WI38 (cell line): Measurements from ENCODE around the gene CNN2.

Source experiments
- H3K4me3 ChIP-seq: 2 replicates; pipeline ENCODE4 v1.5.1; 2011; ENCODE audit warnings: low read depth, mild to moderate bottlenecking, control low read depth, low read length
- TF ChIP-seq, protein P1 (sequence below): IDR thresholded peaks from 2 replicates; pipeline ENCODE4 v1.5.1; 2012; ENCODE audit warnings: low read depth, mild to moderate bottlenecking, control low read depth, low read length

CNN2 gene

DNA sequence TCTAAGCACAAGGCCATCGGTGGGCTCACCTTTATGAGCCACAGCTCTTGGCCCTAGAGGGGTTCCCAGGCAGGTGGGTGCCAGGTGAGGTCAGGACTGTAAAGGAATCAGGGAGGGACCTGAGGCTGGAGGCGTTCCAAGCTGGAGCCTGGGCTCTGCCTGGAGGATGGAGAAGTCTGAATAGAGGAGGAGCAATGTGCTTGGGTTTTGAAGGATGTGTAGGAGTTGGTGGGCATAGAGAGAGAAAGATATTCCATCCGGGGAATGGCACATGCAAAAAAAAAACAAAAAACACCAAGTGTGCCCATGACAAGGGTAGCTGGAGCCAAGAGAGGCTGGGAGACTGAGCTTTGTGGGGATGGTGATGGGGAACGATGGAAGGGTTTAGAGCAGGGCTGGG, 23.8 kb upstream of the CNN2 start:
- TF ChIP-seq, protein P1, sequence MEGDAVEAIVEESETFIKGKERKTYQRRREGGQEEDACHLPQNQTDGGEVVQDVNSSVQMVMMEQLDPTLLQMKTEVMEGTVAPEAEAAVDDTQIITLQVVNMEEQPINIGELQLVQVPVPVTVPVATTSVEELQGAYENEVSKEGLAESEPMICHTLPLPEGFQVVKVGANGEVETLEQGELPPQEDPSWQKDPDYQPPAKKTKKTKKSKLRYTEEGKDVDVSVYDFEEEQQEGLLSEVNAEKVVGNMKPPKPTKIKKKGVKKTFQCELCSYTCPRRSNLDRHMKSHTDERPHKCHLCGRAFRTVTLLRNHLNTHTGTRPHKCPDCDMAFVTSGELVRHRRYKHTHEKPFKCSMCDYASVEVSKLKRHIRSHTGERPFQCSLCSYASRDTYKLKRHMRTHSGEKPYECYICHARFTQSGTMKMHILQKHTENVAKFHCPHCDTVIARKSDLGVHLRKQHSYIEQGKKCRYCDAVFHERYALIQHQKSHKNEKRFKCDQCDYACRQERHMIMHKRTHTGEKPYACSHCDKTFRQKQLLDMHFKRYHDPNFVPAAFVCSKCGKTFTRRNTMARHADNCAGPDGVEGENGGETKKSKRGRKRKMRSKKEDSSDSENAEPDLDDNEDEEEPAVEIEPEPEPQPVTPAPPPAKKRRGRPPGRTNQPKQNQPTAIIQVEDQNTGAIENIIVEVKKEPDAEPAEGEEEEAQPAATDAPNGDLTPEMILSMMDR = no peak
- no peak overlapping the region for H3K4me3 ChIP-seq

DNA sequence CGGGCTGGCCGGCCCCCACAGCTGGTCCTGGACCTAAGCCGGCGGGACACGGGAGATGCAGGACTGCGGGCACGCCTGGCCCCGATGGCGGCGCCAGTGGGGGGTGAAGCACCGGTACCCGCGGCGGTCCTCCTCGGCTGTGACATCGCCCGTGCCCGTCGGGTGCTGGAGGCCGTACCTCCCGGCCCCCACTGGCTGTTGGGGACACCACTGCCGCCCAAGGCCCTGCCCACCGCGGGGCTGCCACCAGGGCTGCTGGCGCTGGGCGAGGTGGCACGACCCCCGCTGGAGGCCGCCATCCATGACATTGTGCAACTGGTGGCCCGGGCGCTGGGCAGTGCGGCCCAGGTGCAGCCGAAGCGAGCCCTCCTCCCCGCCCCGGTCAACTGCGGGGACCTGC, 23.1 kb upstream of the CNN2 start:
- TF ChIP-seq, protein P1 = no peak
- no peak overlapping the region for H3K4me3 ChIP-seq

DNA sequence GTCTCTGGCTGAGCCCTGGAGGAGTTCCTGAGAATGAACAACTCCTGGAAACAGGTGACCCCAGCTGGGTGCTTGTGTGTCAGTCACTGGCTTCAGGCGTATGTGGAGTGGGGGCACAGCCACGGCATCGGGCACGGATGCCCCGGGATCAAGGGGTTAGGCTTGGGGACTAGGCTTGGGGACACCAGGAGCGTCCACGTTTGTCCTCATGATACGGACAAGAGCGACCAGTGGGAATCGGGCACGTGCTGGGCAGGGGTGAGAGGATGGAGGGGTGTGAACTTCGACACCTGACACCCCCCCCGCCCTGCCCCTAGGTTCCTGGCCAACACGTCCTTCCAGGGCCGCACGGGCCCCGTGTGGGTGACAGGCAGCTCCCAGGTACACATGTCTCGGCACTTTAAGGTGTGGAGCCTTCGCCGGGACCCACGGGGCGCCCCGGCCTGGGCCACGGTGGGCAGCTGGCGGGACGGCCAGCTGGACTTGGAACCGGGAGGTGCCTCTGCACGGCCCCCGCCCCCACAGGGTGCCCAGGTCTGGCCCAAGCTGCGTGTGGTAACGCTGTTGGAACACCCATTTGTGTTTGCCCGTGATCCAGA, 22.1 kb upstream of the CNN2 start:
- TF ChIP-seq, protein P1 = no peak
- no peak overlapping the region for H3K4me3 ChIP-seq

DNA sequence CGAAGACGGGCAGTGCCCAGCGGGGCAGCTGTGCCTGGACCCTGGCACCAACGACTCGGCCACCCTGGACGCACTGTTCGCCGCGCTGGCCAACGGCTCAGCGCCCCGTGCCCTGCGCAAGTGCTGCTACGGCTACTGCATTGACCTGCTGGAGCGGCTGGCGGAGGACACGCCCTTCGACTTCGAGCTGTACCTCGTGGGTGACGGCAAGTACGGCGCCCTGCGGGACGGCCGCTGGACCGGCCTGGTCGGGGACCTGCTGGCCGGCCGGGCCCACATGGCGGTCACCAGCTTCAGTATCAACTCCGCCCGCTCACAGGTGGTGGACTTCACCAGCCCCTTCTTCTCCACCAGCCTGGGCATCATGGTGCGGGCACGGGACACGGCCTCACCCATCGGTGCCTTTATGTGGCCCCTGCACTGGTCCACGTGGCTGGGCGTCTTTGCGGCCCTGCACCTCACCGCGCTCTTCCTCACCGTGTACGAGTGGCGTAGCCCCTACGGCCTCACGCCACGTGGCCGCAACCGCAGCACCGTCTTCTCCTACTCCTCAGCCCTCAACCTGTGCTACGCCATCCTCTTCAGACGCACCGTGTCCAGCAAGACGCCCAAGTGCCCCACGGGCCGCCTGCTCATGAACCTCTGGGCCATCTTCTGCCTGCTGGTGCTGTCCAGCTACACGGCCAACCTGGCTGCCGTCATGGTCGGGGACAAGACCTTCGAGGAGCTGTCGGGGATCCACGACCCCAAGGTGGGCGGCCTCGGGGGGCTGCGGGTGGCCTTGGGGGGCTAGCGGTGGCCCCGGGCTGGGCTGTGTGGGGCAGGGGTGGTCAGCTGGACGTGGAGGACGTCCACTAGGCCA, 21.4 kb upstream of the CNN2 start:
- no peak overlapping the region for H3K4me3 ChIP-seq
- TF ChIP-seq, protein P1 = no peak

DNA sequence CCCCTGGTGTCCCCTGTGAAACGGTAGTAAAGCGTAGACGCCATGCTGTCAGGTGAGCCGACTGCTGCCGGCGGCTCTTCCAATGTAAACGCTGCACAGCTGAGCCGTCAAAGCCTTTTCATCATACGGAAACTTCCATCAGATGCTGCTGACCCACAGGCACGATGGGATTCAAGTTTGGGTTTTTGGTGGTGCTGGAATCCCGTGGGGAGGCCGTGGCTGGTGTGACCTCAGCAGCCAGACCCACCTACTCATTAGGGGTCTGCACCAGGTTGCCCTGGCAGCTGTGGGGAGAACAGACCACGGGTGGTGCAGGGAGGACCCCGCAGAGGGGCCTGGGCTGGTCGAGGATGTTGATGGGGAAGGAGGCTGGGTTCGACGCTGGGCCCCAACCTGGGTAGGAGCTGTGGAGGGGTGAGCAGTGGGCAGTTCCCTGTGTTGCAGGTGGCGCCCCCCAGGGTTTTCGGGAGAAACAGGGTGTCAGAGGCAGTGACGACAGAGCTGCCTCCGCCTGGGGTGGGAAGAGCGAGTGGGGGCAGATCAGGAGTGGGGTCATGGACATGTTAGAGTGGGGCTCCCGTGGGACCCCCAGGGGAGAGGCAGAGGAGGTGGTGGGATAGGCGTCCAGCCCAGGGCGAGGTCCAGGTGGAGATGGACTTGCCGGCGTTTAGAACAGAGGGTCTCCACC, 19.6 kb upstream of the CNN2 start:
- TF ChIP-seq, protein P1 = no peak
- H3K4me3 ChIP-seq = no peak overlapping the region

DNA sequence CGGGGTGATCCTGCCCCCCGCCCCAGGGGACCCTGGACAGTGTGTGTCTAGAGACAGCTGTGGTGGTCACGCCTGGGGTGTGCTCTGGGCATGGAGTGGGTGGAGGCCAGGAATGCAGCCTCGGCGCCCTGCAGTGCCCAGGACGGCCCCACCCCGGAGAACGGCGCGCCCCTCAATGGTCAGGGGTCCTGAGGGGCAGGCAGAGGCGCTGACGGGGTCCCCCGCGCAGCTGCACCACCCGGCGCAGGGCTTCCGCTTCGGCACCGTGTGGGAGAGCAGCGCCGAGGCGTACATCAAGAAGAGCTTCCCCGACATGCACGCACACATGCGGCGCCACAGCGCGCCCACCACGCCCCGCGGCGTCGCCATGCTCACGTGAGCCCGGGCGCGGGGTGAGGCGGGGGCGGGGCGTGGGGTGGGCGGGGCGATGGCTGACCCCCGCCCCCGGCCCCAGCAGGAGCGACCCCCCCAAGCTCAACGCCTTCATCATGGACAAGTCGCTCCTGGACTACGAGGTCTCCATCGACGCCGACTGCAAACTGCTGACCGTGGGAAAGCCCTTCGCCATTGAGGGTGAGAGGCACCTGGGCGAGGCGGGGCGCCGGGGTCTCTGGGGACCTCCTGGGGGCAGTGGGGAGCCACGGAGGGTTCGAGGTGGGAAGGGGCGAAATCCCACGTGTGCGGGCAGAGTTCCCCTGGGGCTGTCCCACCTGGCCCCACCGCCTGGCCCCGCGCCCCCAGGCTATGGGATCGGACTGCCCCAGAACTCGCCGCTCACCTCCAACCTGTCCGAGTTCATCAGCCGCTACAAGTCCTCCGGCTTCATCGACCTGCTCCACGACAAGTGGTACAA, 18.8 kb upstream of the CNN2 start:
- H3K4me3 ChIP-seq = no peak overlapping the region
- TF ChIP-seq, protein P1 = no peak
